ENCODE results near the gene KLHL10. TPM values are rescaled to one million over a fixed set of nuclear protein-coding genes. Genes with fewer than 3 reads are reported as not detected.

Gene KLHL10
- total and polyA plus RNA-seq, 9 of the 15 experiments (the other 6 are each of a cell fraction or from before 2014, with no cell fraction given): 0.06 to 0.56 (median 0.12) TPM; not detected in 5

GRCh38 chr17:41864836-41865595, 27.4 kb downstream of the KLHL10 start, which contains the start of gene KLHL11 (continued):
- TF ChIP-seq PRDM10 (IDR thresholded peaks at IDR 0.05; ENCODE audit: partially characterized antibody): peak; percentile 57
- no peak for TF ChIP-seq DIDO1 (tag; IDR thresholded peaks at IDR 0.05; ENCODE audit: low read depth)
- no peak for TF ChIP-seq BDP1 (IDR thresholded peaks at IDR 0.05; ENCODE audit: insufficient read depth, insufficient read length)
- no peak for TF ChIP-seq NFATC3 (IDR thresholded peaks at IDR 0.05)
- TF ChIP-seq ZNF398 (CRISPR knock-in tag; IDR thresholded peaks at IDR 0.05): no peak
- peak; percentile 94 to 95 for TF ChIP-seq NRF1 (conservative IDR thresholded peaks at IDR 0.05 in 1 of 2, IDR thresholded peaks at IDR 0.05 in 1 of 2)
- TF ChIP-seq ZNF175 (CRISPR knock-in tag; IDR thresholded peaks at IDR 0.05; ENCODE audit: low read depth): no peak
- no peak for TF ChIP-seq SFPQ (IDR thresholded peaks at IDR 0.05; ENCODE audit: low read depth, low read length)
- TF ChIP-seq ZNF217 (CRISPR knock-in tag; IDR thresholded peaks at IDR 0.05): no peak
- no peak for TF ChIP-seq ZNF232 (CRISPR knock-in tag; IDR thresholded peaks at IDR 0.05)
- no peak for TF ChIP-seq DACH1 (IDR thresholded peaks at IDR 0.05; ENCODE audit: partially characterized antibody)
- no peak for TF ChIP-seq SMARCB1 (IDR thresholded peaks at IDR 0.05; ENCODE audit: insufficient read length, low read depth)
- TF ChIP-seq MCM3 (IDR thresholded peaks at IDR 0.05): no peak
- TF ChIP-seq GATA2 (CRISPR knock-in tag; IDR thresholded peaks at IDR 0.05): no peak
- TF ChIP-seq NCOA2 (IDR thresholded peaks at IDR 0.05; ENCODE audit: partially characterized antibody in 2 of 2): no peak
- no peak for TF ChIP-seq ARID1B (IDR thresholded peaks at IDR 0.05)
- TF ChIP-seq ZNF165 (CRISPR knock-in tag; IDR thresholded peaks at IDR 0.05; ENCODE audit: borderline replicate concordance): no peak
- TF ChIP-seq FOXK2 (conservative IDR thresholded peaks at IDR 0.05 in 1 of 2, IDR thresholded peaks at IDR 0.05 in 1 of 2; ENCODE audit: low read depth in 2 of 2): no peak
- TF ChIP-seq RUNX1 (IDR thresholded peaks at IDR 0.05; ENCODE audit: low read depth): no peak
- TF ChIP-seq SAP30 (IDR thresholded peaks at IDR 0.05; ENCODE audit: borderline replicate concordance, insufficient read depth, low read depth, low read length, poor library complexity, severe bottlenecking): no peak

Data from K562 (cell line).